ENCODE measurements around the gene ADD3. TPM values are rescaled to one million over a fixed set of nuclear protein-coding genes. Genes with fewer than 3 reads are reported as not detected.

Gene ADD3
- total and polyA plus RNA-seq, 7 donors = 4.2 to 26.3 (median 10.4) TPM

GRCh38 chr10:109966961-109967738 lies 40.6 kb upstream of the ADD3 start:
- no peak overlapping the region for H3K4me3 ChIP-seq
- H3K4me1 ChIP-seq = no peaks in the 10 kb centered on the region
- H3K36me3 ChIP-seq (ENCODE audit: insufficient read depth in 1 of 2, low read depth in 1 of 2) = no peaks in the 10 kb centered on the region
- no peaks in the 10 kb centered on the region for H3K27me3 ChIP-seq (ENCODE audit: insufficient read depth in 3 of 3, low read length in 2 of 3)
- 43 to 48% (median 48%) methylated on average over 9 of the region's 9 CpGs for WGBS, 3 donors
- ATAC-seq = no peak
- intact Hi-C loops (cut with DNase I) = no loop called here
- no peaks in the 10 kb centered on the region for H3K9me3 ChIP-seq
- no peak overlapping the region for H3K27ac ChIP-seq
- no peak for TF ChIP-seq CTCF (IDR thresholded peaks at IDR 0.05)
- no peak for DNase-seq

- intact Hi-C loops (cut with DNase I) = no loop called here
- DNase-seq = no peak
Observed at GRCh38 chr10:109967739-109968088, 40.1 kb upstream of the ADD3 start.

GRCh38 chr10:109968953-109969759 lies 38.6 kb upstream of the ADD3 start:
- H3K4me1 ChIP-seq = no peaks in the 10 kb centered on the region
- WGBS, 3 donors = 74 to 89% (median 85%) methylated on average over 14 of the region's 14 CpGs
- intact Hi-C loops (cut with DNase I) = no loop called here
- H3K27me3 ChIP-seq (ENCODE audit: insufficient read depth in 3 of 3, low read length in 2 of 3) = no peaks in the 10 kb centered on the region
- DNase-seq (no peak), ATAC-seq (peak in 1 of 4 donors; percentile 8)
- H3K4me3 ChIP-seq = no peak overlapping the region
- no peak overlapping the region for H3K27ac ChIP-seq
- no peaks in the 10 kb centered on the region for H3K9me3 ChIP-seq
- no peaks in the 10 kb centered on the region for H3K36me3 ChIP-seq (ENCODE audit: insufficient read depth in 1 of 2, low read depth in 1 of 2)
- no peak for TF ChIP-seq CTCF (IDR thresholded peaks at IDR 0.05)

More at GRCh38 chr10:109967739-109968088, 40.1 kb upstream of the ADD3 start:
- Histone ChIP-seq H3K36me3 (ENCODE audit: insufficient read depth in 1 of 2, low read depth in 1 of 2) (no peaks in the 10 kb centered on the region), H3K9me3 (no peaks in the 10 kb centered on the region), H3K4me3 (no peak overlapping the region), H3K27me3 (ENCODE audit: insufficient read depth in 3 of 3, low read length in 2 of 3) (no peaks in the 10 kb centered on the region), H3K27ac (no peak overlapping the region), H3K4me1 (no peaks in the 10 kb centered on the region)
- TF ChIP-seq CTCF (IDR thresholded peaks at IDR 0.05) = no peak
- no peak for ATAC-seq

GRCh38 chr10:109969760-109970346 lies 37.9 kb upstream of the ADD3 start:
- H3K9me3 ChIP-seq = no peaks in the 10 kb centered on the region
- H3K4me1 ChIP-seq = no peaks in the 10 kb centered on the region
- WGBS, 3 donors = 73 to 85% (median 77%) methylated on average over 8 of the region's 8 CpGs
- no peak overlapping the region for H3K27ac ChIP-seq
- no peak overlapping the region for H3K4me3 ChIP-seq
- intact Hi-C loops (cut with DNase I) = no loop called here
- ATAC-seq (no peak), DNase-seq (no peak)
- no peak for TF ChIP-seq CTCF (IDR thresholded peaks at IDR 0.05)
- no peaks in the 10 kb centered on the region for H3K27me3 ChIP-seq (ENCODE audit: insufficient read depth in 3 of 3, low read length in 2 of 3)
- no peaks in the 10 kb centered on the region for H3K36me3 ChIP-seq (ENCODE audit: insufficient read depth in 1 of 2, low read depth in 1 of 2)

Measured in psoas muscle (tissue), 8 donors.